Endothelial cell of umbilical vein (primary cell): ENCODE results near the gene TARP.

ENCODE experiments used
- EZH2 ChIP-seq: IDR thresholded peaks from 2 replicates; pipeline ENCODE4 v1.6.1; 2012; ENCODE audit warnings: borderline replicate concordance, low read depth, mild to moderate bottlenecking, moderate library complexity, low read length, inconsistent platforms; ENCODE audit not compliant: severe bottlenecking
- POLR2A ChIP-seq: IDR thresholded peaks from 2 replicates; pipeline ENCODE4 v1.6.1; 2012; ENCODE audit warnings: low read depth, mild to moderate bottlenecking, control low read depth, low read length
- TF ChIP-seq, protein P1 (sequence below), 2 donors: IDR thresholded peaks; 1 replicate in 1 of 2; 2 replicates in 1 of 2; pipeline ENCODE4 v1.5.1; 2011; ENCODE audit warnings: low read length in 2 of 2, mild to moderate bottlenecking in 2 of 2, moderate library complexity in 2 of 2, control low read depth in 1 of 2, inconsistent platforms in 1 of 2, low read depth in 1 of 2; ENCODE audit not compliant: insufficient read depth in 1 of 2; ENCODE audit errors: extremely low read depth in 1 of 2
- TF ChIP-seq, protein P2 (sequence below): IDR thresholded peaks from 2 replicates; pipeline ENCODE4 v1.6.1; 2011; ENCODE audit not compliant: insufficient read depth, insufficient read length

DNA sequence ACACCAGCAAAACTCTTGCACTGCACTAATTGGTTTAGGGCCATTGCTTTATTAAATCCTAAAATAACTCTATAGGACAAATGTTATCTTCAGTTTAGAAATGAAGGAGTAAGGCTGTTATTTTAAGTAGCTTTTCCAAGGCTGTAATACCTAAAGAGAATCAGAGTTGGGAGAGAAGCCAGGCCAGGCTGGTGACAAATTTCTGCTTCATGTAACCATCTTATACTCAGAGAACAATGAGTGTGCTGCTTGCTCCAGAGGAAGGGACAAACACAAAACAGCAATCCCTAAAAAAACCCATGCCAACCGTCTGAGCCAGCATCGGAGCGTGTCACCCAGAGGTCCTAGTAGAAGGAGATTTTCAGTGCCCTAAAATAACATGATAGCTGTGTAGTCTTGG, 49.7 kb upstream of the TARP start:
- TF ChIP-seq, protein P1, sequence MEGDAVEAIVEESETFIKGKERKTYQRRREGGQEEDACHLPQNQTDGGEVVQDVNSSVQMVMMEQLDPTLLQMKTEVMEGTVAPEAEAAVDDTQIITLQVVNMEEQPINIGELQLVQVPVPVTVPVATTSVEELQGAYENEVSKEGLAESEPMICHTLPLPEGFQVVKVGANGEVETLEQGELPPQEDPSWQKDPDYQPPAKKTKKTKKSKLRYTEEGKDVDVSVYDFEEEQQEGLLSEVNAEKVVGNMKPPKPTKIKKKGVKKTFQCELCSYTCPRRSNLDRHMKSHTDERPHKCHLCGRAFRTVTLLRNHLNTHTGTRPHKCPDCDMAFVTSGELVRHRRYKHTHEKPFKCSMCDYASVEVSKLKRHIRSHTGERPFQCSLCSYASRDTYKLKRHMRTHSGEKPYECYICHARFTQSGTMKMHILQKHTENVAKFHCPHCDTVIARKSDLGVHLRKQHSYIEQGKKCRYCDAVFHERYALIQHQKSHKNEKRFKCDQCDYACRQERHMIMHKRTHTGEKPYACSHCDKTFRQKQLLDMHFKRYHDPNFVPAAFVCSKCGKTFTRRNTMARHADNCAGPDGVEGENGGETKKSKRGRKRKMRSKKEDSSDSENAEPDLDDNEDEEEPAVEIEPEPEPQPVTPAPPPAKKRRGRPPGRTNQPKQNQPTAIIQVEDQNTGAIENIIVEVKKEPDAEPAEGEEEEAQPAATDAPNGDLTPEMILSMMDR (IDR thresholded peaks at IDR 0.05; ENCODE audit: extremely low read depth in 1 of 2, insufficient read depth in 1 of 2, low read depth in 1 of 2, low read length in 2 of 2): no peak
- TF ChIP-seq POLR2A (no peak), EZH2 (no peak)
- TF ChIP-seq, protein P2, sequence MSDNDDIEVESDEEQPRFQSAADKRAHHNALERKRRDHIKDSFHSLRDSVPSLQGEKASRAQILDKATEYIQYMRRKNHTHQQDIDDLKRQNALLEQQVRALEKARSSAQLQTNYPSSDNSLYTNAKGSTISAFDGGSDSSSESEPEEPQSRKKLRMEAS: no peak
